ENCODE data around the gene PLIN4.

DNA sequence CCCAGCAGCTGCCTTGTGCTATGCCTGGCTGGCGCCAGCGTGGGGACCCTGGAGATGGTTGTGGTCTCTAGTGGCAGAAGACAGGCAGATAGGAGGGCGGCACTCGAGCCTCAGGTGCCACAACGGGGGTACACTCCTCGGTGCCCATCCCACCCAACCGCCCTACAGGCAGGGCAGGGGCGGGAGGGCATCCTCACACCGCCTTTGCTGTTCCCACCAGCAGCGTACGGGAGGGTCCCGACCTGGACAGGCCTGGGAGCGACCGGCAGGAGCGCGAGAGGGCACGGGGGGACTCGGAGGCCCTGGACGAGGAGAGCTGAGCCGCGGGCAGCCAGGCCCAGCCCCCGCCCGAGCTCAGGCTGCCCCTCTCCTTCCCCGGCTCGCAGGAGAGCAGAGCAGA lies 16.6 kb downstream of the PLIN4 start:
- TF ChIP-seq, protein P1, sequence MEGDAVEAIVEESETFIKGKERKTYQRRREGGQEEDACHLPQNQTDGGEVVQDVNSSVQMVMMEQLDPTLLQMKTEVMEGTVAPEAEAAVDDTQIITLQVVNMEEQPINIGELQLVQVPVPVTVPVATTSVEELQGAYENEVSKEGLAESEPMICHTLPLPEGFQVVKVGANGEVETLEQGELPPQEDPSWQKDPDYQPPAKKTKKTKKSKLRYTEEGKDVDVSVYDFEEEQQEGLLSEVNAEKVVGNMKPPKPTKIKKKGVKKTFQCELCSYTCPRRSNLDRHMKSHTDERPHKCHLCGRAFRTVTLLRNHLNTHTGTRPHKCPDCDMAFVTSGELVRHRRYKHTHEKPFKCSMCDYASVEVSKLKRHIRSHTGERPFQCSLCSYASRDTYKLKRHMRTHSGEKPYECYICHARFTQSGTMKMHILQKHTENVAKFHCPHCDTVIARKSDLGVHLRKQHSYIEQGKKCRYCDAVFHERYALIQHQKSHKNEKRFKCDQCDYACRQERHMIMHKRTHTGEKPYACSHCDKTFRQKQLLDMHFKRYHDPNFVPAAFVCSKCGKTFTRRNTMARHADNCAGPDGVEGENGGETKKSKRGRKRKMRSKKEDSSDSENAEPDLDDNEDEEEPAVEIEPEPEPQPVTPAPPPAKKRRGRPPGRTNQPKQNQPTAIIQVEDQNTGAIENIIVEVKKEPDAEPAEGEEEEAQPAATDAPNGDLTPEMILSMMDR (IDR thresholded peaks at IDR 0.05) = no peak
- TF ChIP-seq POLR2A (IDR thresholded peaks at IDR 0.05) (no peak), EP300 (IDR thresholded peaks at IDR 0.05) (no peak)
